GM12873 (cell line): ENCODE measurements around the gene SPOP.

Experiments used
- CTCF ChIP-seq: IDR thresholded peaks from 2 replicates; pipeline ENCODE4 v1.5.1; 2012; ENCODE audit warnings: low read depth, mild to moderate bottlenecking, moderate library complexity, low read length, control low read depth; ENCODE audit not compliant: insufficient read depth; ENCODE audit errors: missing control alignments

The SPOP gene

GRCh38 chr17:49556223-49556943 is 121.5 kb downstream of the SPOP start:
- peak; percentile 98 for TF ChIP-seq CTCF

GRCh38 chr17:49555495-49556222 is 122.2 kb downstream of the SPOP start:
- TF ChIP-seq CTCF = no peak

DNA sequence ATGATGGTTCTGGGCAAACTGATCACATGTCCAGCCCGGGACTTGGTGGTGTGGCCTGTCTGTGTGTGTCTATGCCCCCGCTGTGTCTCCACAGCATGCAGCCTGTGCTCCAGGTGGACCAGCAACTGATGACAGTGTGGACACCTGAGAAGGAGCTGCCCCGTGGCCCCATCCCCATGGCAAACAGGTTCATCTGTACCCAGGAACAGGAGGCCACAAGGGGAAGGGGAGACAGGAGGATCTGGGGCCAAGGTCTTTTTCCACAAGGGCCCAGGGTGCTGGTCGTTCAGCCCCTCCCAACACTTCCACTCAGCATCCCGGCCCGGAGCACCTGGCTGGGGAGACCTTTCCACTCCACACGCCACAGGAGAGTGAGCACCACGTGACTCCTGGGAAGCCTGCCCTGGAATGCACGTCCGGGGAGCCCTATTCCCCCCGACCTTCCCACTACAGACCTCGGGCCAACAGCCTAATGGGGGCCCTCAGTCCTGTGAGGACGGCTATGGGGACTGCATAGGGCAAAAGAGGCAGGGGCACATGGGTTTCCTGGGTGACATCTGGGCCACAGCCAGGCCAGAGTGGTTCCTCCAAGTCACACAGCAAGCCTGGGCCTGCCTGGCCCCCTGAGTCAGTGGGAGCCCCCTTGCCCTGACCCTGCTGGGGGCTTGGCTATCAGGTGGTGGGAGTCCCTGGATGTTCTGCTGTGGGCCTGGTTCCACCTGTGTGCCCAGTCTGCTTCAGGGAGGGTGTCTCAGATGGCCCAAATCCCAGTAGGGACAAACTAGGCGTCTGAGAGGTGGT is 123.0 kb downstream of the SPOP start:
- TF ChIP-seq CTCF = no peak

- TF ChIP-seq CTCF = no peak
Observed at GRCh38 chr17:49553676-49554335, 124.1 kb downstream of the SPOP start.

DNA sequence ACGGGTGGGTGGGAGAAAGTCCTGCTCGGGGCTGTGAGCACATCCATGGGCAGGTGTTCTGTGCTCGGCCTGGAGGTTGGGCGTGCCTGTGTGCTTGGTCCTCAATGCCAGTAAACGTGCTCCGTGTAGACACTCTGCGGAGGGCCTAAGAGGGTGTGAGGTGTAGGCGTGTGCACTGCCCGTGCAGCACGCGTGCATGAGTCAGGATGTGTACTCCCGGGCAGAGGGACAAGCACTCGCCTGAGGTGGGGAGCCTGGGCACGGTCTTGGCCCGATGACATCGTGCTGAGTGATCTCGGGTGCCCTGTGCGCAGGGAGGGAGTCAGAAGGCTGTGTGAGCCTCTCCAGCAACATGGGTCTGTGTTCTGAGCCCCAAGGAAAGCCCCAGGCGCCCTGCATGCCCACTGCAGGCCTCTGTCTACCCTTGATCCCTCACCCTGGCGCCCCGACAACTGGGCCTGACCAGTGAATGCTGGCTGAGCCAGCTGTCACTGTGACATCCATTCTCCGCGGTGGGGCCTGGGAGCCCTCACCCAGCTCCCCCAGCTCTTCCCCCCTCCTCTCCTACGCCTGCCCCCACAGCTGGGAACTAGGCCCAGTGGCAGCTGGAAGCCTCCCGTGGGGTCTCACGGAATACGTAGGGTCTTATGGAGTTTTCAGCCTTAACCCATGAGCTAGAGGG is 125.7 kb downstream of the SPOP start:
- no peak for TF ChIP-seq CTCF

DNA sequence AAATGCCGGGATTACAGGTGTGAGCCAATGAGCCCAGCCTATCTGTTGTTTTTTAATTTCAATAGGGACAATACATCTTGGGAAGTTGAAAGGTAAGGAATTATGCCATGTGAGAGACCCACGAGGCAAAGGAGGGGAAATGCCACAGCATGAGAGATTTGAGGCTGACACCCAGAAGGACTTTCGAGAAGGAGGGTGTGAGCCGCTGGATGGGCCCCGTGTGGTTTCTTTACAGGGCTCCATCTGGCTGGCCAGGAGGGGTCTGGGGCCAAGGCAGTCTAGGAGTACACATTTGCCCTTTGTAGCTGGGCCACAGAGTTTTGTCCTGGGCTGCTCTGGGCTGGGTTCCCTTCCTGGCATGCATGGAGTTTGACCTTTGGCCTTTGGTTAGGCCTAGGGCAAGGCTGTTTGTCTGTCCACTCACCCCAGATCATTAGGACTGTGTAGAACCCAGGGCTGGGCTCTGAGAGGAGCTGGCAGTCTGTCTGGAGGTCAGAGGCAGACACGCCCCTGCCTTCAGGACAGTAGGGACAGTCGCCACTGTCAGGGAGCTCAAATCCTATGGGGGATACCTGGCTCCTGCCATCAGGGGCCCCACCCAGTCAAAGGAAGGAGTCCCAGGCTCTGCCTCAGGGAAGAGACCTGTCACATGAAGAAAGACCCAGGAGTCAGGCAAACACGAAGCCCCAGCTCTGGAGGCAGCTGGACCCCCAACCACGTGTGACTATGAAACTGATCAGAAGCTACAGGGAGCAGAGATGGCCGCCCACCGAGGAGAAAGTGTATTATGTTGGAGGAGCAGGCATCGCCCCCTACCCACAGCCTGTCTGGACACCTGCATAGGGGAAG is 126.5 kb downstream of the SPOP start:
- TF ChIP-seq CTCF = no peak
